Right lobe of liver (tissue), 4 donors: ENCODE results near the gene FTO.

Experiments used
- CTCF ChIP-seq, 4 donors: fragments of 200-600 bp in 3 of 4; fragments of 450-650 bp in 1 of 4; IDR thresholded peaks; one replicate each; pipeline versions ENCODE4 v1.5.1 to v1.8.0; 2016 to 2022; ENCODE audit warnings: antibody characterized with exemption in 4 of 4, mild to moderate bottlenecking in 2 of 4
- POLR2A ChIP-seq: fragments of 450-650 bp; IDR thresholded peaks from one replicate; pipeline ENCODE4 v1.6.1; 2017; ENCODE audit warnings: antibody characterized with exemption, mild to moderate bottlenecking
- donor health status: DM: no; HTN: no; CAD: no.
- donor health status: DM: no; HTN: no; CAD: no.
- donor health status: DM: no; HTN: yes; CAD: no.

- no peak for TF ChIP-seq CTCF (IDR thresholded peaks at IDR 0.05)
- TF ChIP-seq POLR2A, result no peak
Measured at GRCh38 chr16:54106057-54106456, 402.1 kb downstream of the FTO start.
